ENCODE measurements around the gene SRSF11. TPM values are rescaled to one million over a fixed set of nuclear protein-coding genes. Genes with fewer than 3 reads are reported as not detected.

The SRSF11 gene
- total RNA-seq, 1 donor from 2014 or later, result 110 TPM

GRCh38 chr1:70220517-70221237 lies 503 bp upstream of the SRSF11 start:
- DNase-seq (ENCODE audit: low read depth, low spot score), result no peak

GRCh38 chr1:70222716-70223235 lies 1.6 kb downstream of the SRSF11 start:
- DNase-seq (ENCODE audit: low read depth, low spot score), result no peak

DNA sequence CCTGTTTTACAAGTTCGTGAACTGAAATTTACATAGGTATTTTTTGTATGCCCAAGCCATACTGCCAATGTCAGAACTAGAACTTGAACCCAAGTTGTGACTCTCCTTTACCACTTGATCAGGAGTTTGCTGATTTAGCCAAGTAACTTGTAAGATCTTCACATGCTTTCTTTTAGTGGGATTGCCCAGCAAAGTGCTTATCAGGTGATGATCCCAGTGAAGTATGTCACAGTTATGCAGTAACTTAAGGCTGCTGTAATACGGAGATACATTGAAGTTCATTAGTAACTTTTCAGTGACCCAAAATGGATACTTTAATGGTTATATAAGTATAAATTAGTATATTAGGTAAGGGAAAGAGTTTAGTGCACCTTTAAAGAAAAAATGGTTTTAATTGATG lies 3.8 kb downstream of the SRSF11 start:
- DNase-seq (ENCODE audit: low read depth, low spot score), result no peak

- DNase-seq (ENCODE audit: low read depth, low spot score), result no peak
Observed at GRCh38 chr1:70227439-70227838, 6.3 kb downstream of the SRSF11 start.

GRCh38 chr1:70228670-70229069 lies 7.5 kb downstream of the SRSF11 start:
- no peak for DNase-seq (ENCODE audit: low read depth, low spot score)

DNA sequence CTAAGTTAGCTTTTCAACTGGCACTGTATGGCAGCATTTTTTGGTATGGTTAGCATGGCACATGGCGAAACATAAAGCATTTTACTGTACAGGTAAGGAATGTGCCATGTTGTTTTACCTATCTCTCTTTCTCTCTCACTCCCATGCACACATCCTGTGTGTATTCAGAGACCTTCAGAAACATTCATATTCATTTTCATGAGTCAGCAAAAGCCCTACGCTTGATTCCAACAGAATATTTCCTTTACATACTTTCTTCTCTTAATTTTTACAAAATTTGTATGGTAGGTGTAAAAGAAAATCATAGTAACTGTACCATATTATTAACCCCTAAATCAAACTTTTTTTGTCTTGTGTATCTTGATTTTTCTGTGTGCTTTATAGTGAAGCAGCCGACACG lies 10.3 kb downstream of the SRSF11 start:
- no peak for DNase-seq (ENCODE audit: low read depth, low spot score)

GRCh38 chr1:70234733-70235132 lies 13.6 kb downstream of the SRSF11 start:
- DNase-seq (ENCODE audit: low read depth, low spot score), result no peak

DNA sequence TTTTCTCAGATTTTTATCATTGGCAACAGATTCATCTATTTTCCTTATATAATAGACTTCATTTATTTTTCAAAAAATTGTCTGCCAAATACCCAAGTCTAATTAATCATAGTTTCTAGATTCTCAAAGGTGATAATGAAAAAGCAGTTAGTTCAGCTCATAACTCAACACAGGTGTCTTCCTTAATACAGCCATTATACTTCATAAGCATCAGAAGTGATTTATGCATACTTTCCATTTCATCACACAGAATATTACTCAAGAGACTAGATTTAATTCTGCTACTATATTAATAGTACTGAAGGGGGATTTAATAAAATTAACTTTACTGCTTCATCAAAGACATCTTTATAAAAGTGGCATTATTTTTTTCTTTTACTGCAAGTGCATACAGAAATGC lies 18.8 kb downstream of the SRSF11 start:
- no peak for DNase-seq (ENCODE audit: low read depth, low spot score)

DNA sequence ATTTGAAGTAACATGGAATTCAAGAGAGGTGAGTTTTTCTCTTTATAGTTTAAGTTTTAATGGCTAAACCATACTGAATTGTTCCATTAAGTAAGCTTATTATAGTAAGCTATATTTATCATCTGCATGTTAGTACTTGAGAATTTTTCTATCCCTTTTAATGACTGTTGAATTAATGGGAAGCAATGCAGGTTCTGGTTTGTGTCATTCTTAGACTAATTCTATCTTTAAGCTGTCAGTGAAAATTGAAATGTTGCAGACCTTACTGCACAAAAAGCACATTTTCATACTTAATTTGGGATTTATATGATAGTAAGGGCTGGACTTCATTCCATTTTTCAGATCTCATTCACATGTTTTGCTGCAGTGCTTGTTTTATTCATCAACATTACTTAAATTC lies 25.9 kb downstream of the SRSF11 start:
- DNase-seq (ENCODE audit: low read depth, low spot score), result no peak

- DNase-seq (ENCODE audit: low read depth, low spot score), result no peak
Observed at GRCh38 chr1:70247768-70248167, 26.6 kb downstream of the SRSF11 start.

DNA sequence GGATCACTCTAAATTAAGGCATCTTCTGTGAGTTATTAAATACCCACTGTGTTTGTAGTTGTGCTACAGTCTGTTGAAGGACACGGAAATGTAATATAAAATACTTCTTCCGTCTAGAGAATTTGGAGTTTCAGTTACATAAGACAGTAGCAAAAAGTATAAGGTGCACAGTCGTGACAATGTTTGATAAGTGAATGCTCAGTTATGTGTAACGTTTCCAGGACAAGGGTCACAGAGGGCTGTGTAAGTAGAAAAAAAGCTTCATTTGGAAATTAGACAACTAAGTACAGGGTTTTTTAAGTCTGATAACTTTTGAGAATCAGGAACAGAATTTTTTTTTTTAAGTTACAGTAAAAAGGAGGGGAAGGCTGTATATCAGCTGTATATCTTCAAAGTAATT lies 27.5 kb downstream of the SRSF11 start:
- DNase-seq (ENCODE audit: low read depth, low spot score), result no peak

GRCh38 chr1:70256664-70257063 lies 35.5 kb downstream of the SRSF11 start:
- DNase-seq (ENCODE audit: low read depth, low spot score), result no peak

DNA sequence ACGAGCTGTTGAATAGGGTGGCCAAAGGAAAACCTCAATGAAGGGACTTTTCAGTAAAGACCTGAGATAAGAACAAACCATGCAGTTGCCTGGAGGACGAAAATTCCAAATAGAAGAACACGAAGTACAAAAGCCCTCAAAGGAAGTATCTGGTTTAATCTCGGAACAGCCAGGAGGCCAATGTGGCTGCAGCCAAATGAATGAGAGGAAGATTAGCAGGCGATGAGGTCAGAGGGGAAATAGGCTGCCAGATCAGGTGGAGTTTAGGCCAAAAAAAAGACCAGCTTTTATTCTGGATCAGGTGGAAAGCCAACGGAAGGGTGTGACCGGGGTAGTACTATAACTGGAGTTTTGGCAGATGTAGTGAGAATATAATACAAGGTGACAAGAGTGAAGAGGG lies 43.7 kb downstream of the SRSF11 start:
- peak; percentile 19 for DNase-seq (ENCODE audit: low read depth, low spot score)

DNA sequence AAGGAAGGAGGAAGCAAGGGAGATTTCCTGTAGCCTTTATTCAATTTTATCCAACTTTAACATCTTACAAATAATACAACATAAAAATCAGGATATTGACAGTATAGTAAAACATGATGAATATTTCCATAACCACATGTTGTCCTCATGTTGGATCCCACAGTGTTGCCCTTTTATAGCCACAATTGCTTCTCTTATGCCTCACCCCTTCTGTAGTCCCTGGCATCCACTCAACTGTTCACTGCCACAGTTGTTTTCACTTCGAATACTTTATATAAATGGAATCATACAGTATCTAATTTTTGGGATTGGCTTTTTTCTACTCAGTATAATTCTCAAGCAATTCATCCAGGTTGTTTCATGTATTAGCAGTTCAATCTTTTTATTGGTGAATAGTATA lies 44.8 kb downstream of the SRSF11 start:
- DNase-seq (ENCODE audit: low read depth, low spot score), result no peak

- no peak for DNase-seq (ENCODE audit: low read depth, low spot score)
Observed at GRCh38 chr1:70277875-70278274, 56.7 kb downstream of the SRSF11 start.

GRCh38 chr1:70278710-70279109 lies 57.5 kb downstream of the SRSF11 start:
- no peak for DNase-seq (ENCODE audit: low read depth, low spot score)

DNA sequence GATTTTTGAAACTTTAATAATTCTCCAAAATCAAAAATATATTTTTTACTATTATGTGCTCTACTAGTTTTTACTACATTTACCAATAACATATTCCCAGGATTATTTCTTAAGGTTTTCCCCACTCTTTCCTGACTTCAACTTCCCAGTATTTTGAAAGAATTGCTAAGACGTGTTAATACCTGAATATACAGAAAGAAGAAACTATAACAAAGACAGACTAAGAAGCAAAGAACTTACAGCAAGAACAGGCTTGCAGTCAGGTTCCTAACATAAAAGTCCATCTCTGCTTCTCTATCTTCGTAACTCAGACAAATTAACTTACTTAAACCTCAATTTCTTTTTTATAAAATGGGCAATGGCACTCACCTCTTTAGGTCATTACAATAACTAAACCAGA lies 63.2 kb downstream of the SRSF11 start:
- no peak for DNase-seq (ENCODE audit: low read depth, low spot score)

DNA sequence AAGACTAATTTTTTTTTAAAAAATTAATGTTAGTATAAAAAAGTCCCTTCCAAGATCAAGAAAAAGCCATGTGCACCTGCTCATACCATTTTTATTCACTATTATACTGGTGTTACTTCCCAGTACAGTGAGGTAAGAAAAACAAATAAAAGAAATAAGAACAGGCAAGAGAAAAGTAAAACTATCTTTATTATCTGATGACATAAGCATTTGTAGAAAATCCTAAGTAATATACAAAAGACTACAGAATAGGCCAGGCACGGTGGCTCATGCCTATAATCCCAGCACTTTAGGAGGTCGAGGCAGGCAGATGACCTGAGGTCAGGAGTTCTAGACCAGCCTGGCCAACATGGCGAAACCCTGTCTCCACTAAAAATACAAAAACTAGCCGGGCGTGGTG lies 65.3 kb downstream of the SRSF11 start:
- no peak for DNase-seq (ENCODE audit: low read depth, low spot score)

GRCh38 chr1:70288166-70288565 lies 67.0 kb downstream of the SRSF11 start:
- DNase-seq (ENCODE audit: low read depth, low spot score), result no peak

GRCh38 chr1:70290218-70290617 lies 69.0 kb downstream of the SRSF11 start:
- DNase-seq (ENCODE audit: low read depth, low spot score), result peak; percentile 26

GRCh38 chr1:70293186-70293843 lies 72.1 kb downstream of the SRSF11 start:
- no peak for DNase-seq (ENCODE audit: low read depth, low spot score)

- DNase-seq (ENCODE audit: low read depth, low spot score), result no peak
Observed at GRCh38 chr1:70295749-70296148, 74.6 kb downstream of the SRSF11 start.

- DNase-seq (ENCODE audit: low read depth, low spot score), result no peak
Observed at GRCh38 chr1:70299472-70299871, 78.3 kb downstream of the SRSF11 start.

Measured in pulmonary artery endothelial cell (primary cell).